Left lung (tissue), 10 donors: ENCODE results near the gene CLDN5. TPM values are rescaled to one million over a fixed set of nuclear protein-coding genes. Genes with fewer than 3 reads are reported as not detected.

Experiments used
- ATAC-seq: fragments of 200-7000 bp; cut with Tn5 transposase; one replicate; pipeline ENCODE4 v1.9.1; 2020; ENCODE audit warnings: moderate library complexity
- DNase-seq, 4 donors: peaks; one replicate each; pipeline ENCODE4 v3.0.0-alpha.2; 2013 to 2020
- H3K27ac ChIP-seq, 2 donors: fragments of 200-600 bp; sonication (generic) in 1 of 2; one replicate each; pipeline versions ENCODE4 v1.5.0 to v1.8.0; 2020 to 2021
- H3K27me3 ChIP-seq, 2 donors: fragments of 200-600 bp; sonication (generic) in 1 of 2; one replicate each; pipeline versions ENCODE4 v1.5.0 to v1.8.0; 2020 to 2021
- H3K36me3 ChIP-seq, 2 donors: fragments of 200-600 bp; sonication (generic) in 1 of 2; one replicate each; pipeline versions ENCODE4 v1.5.0 to v1.8.0; 2020 to 2021
- H3K4me1 ChIP-seq, 2 donors: fragments of 200-600 bp; one replicate each; pipeline ENCODE4 v1.8.0; 2021
- H3K4me3 ChIP-seq, 2 donors: fragments of 200-600 bp; sonication (generic) in 1 of 2; one replicate each; pipeline versions ENCODE4 v1.5.0 to v1.8.0; 2020 to 2021; ENCODE audit warnings: mild to moderate bottlenecking in 1 of 2
- H3K9me3 ChIP-seq, 2 donors: fragments of 200-600 bp; sonication (generic) in 1 of 2; one replicate each; pipeline versions ENCODE4 v1.5.0 to v1.8.0; 2020 to 2021
- CTCF ChIP-seq, 2 donors: fragments of 200-600 bp; sonication (generic) in 1 of 2; IDR thresholded peaks; one replicate each; pipeline versions ENCODE4 v1.5.0 to v1.8.0; 2021; ENCODE audit warnings: antibody characterized with exemption in 2 of 2
- intact Hi-C, 2 donors: fragments of 100-400 bp; cut with DNase I; formaldehyde crosslinking; loops; one replicate each; pipeline versions ENCODE4 v1.11.2 to v1.14.2; 2022
- polyA plus RNA-seq, 6 donors: library from polyadenylated mRNA; unstranded; fragments of 120-200 nt; gene quantifications; one replicate each; pipeline ENCODE4 v1.2.1, GENCODE V29; 2013; ENCODE audit not compliant: insufficient read length in 6 of 6
- total RNA-seq, 2 donors: library from RNA; stranded (reverse); fragmentation: NEBNext Ultra II Directional; extraction: Animal tissue kit (Norgen Biotek cat#: 25700); gene quantifications; one replicate each; pipeline ENCODE4 v1.2.1, GENCODE V29; 2021
- donor health status: DM: no; HTN: yes; CAD: no.
- donor health status: DM: no; HTN: no; CAD: no.

Gene CLDN5
- total and polyA plus RNA-seq, 8 donors, result 56.4 to 90.7 (median 70.8) TPM

GRCh38 chr22:19478901-19479354, 45.3 kb downstream of the CLDN5 start, which contains the start of gene UFD1:
TSS of gene UFD1 (minus strand) at chr22:19479193. CDS start at chr22:19479085, 108 bp downstream.
- ATAC-seq (peak; percentile 81), DNase-seq (peak in 3 of 4 donors; percentile 82 to 94 (median 83))
- peak within 1 kb of the TSS; percentile 79 for H3K4me3 ChIP-seq
- H3K27ac ChIP-seq, result peak within 1 kb of the TSS; percentile 95 to 98
- peaks cover 0 to 15% of the 10 kb centered on the region in 2 donors for H3K36me3 ChIP-seq
- TF ChIP-seq CTCF (IDR thresholded peaks at IDR 0.05), result no peak
- intact Hi-C loops, result no loop called here
- H3K9me3 ChIP-seq, result no peaks in the 10 kb centered on the region
- no peaks in the 10 kb centered on the region for H3K27me3 ChIP-seq
- H3K4me1 ChIP-seq, result peaks cover 18 to 36% of the 10 kb centered on the region in 2 donors

GRCh38 chr22:19478045-19478900, 45.9 kb downstream of the CLDN5 start:
- Histone ChIP-seq H3K9me3 (no peaks in the 10 kb centered on the region), H3K4me1 (peaks cover 18 to 36% of the 10 kb centered on the region in 2 donors), H3K4me3 (peak overlapping the region; percentile 79), H3K27me3 (no peaks in the 10 kb centered on the region), H3K36me3 (peaks cover 0 to 22% of the 10 kb centered on the region in 2 donors), H3K27ac (peak overlapping the region; percentile 95 to 98)
- DNase-seq (peak in 1 of 4 donors; percentile 10), ATAC-seq (no peak)
- intact Hi-C loops, result no loop called here
- no peak for TF ChIP-seq CTCF (IDR thresholded peaks at IDR 0.05)

- H3K4me3 ChIP-seq, result peak overlapping the region; percentile 79
- no peaks in the 10 kb centered on the region for H3K9me3 ChIP-seq
- H3K36me3 ChIP-seq, result peaks cover 0 to 30% of the 10 kb centered on the region in 2 donors
- peak in 1 of 2 donors; percentile 12 for TF ChIP-seq CTCF (IDR thresholded peaks at IDR 0.05)
- H3K27ac ChIP-seq, result peak overlapping the region in 1 of 2 donors; percentile 98
- intact Hi-C loops, result no loop called here
- no peak for ATAC-seq
- peak in 2 of 4 donors; percentile 15 to 37 for DNase-seq
- no peaks in the 10 kb centered on the region for H3K27me3 ChIP-seq
- H3K4me1 ChIP-seq, result peaks cover 18 to 36% of the 10 kb centered on the region in 2 donors
Observed at GRCh38 chr22:19477321-19478044, 46.7 kb downstream of the CLDN5 start.

GRCh38 chr22:19476023-19476422, 48.2 kb downstream of the CLDN5 start:
- Histone ChIP-seq H3K9me3 (no peaks in the 10 kb centered on the region), H3K27me3 (no peaks in the 10 kb centered on the region), H3K27ac (no peak overlapping the region), H3K4me3 (no peak overlapping the region), H3K36me3 (peaks cover 0 to 44% of the 10 kb centered on the region in 2 donors), H3K4me1 (peaks cover 18 to 36% of the 10 kb centered on the region in 2 donors)
- intact Hi-C loops, result no loop called here
- DNase-seq (no peak), ATAC-seq (no peak)
- no peak for TF ChIP-seq CTCF (IDR thresholded peaks at IDR 0.05)

- DNase-seq (no peak), ATAC-seq (no peak)
- Histone ChIP-seq H3K9me3 (no peaks in the 10 kb centered on the region), H3K36me3 (peaks cover 0 to 69% of the 10 kb centered on the region in 2 donors), H3K27ac (no peak overlapping the region), H3K27me3 (no peaks in the 10 kb centered on the region), H3K4me1 (peaks cover 14 to 26% of the 10 kb centered on the region in 2 donors), H3K4me3 (no peak overlapping the region)
- intact Hi-C loops, result no loop called here
- TF ChIP-seq CTCF (IDR thresholded peaks at IDR 0.05), result no peak
Observed at GRCh38 chr22:19473578-19473977, 50.6 kb downstream of the CLDN5 start.
